Measurements from ENCODE around the gene NEDD9.

Gene NEDD9

DNA sequence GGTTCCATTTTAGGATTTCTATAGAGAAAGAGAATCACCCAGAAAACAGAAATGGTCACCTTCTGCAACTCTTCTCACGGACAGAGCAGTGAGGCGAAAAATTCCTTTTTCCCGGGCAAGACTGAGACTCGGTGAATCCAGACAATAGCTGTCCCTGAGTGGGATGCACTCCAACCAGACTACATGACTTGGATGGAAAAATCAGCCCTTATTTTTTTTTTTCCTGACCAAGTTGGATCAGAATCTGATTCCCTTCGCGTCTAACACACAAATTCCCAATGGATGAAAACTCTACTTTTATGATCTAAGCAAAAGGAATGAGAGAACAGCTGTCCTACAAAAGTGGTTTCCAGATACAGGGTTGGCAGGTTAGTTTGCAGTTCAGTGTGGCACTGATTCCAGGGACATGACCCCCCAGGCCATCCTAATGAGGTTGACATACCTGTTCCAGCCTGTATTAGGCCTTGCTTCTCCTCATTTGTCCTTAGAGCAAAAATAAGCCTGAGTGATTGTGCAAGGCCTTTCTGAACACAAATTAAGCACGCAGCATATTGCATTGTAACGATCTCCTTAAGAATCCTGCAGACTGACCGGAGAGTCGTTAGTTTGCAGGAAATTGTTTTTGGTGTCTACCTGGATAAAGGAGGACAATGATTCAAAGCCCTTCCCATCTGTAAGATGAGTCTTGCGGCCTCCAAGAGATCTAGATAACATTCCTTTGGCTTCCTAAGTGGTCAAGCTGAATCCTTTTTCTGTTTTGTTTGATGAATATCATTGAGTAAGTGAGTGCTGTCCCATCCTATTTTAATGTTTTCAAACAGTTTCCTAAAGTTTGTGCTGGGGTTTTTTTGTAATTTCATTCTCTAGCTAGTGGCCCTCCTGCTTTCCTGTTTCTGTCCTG is 1.5 kb upstream of the NEDD9 start:
- TF ChIP-seq CTCF (IDR thresholded peaks at IDR 0.05) (no peak), ZFX (IDR thresholded peaks at IDR 0.05; ENCODE audit: borderline replicate concordance) (no peak)
- 0 out of 2 replicates have a peak overlapping the region, but pooled peaks have one; percentile 89 for H3K27ac ChIP-seq

DNA sequence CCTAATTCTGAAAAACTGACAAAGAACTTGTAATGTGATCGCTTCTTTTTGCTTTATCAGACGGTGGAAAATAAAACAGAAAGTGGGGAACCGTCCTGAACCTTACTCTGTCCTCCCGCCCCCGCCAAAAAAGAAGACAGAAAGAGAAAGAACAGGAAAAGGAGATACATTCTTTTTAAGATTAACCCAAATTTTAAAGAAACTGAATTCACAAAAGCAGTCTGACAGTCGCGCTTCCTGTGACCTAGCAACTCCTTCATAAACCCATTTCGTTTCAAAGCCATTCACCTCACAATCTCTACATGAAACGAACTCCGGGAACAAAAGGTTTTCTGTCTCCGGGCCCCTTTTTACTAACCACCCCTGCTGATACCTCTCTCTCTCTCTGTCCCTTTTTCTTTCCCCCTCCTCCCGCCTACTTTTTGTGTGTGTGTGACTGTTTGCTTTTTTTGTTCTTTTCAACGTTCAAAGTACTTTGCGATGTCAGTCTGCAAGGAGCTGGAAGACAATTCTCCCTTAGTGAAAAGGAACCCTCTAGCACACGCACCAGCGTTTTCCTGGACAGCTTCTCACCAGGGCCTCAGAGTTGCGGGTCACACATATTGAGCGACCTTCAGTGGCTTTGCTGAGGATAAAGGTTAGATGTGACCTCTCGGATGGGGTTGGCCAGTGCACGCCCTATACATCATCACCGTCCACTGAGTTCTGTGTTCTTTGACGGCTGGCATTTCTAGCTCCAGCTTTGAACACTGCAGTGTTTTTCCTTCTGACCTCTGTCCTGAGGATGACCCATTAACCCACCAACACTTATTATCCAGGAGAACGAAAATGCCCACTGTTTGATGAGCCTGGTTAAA is 530 bp upstream of the NEDD9 start:
- H3K27ac ChIP-seq: peak overlapping the region; percentile 89
- TF ChIP-seq ZFX (IDR thresholded peaks at IDR 0.05; ENCODE audit: borderline replicate concordance) (no peak), CTCF (IDR thresholded peaks at IDR 0.05) (no peak)

DNA sequence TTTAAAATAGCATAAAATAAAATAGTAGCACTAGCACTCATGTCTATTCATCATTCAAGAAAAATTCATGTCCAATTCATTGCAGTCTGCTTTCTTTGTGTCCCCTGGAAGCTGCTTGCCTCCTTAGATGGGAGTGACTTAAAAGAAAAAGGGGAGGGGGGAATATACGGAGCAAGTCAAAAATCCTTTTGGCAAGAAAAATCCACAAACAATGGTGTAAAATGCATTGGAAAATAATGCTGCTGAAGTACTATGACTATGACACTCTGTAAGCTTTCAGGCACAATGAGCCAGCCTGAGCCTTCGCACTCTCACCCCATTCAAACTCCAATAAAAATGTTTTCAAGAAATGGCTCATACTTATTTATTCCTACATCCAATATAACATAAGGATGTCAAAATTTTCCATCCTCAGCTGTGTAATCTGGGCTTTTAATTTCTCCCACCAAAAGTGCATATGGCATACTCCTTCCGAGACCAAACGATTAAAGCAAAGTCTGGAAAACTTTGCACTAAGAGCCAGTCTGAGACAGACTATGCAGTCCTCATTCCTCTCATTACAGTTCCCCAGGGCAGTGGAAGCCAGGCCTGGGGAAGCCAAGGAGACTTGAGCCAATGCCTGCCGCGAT is 790 bp downstream of the NEDD9 start:
- TF ChIP-seq CTCF (IDR thresholded peaks at IDR 0.05): no peak
- TF ChIP-seq ZFX (IDR thresholded peaks at IDR 0.05; ENCODE audit: borderline replicate concordance): no peak
- peak overlapping the region; percentile 89 for H3K27ac ChIP-seq

DNA sequence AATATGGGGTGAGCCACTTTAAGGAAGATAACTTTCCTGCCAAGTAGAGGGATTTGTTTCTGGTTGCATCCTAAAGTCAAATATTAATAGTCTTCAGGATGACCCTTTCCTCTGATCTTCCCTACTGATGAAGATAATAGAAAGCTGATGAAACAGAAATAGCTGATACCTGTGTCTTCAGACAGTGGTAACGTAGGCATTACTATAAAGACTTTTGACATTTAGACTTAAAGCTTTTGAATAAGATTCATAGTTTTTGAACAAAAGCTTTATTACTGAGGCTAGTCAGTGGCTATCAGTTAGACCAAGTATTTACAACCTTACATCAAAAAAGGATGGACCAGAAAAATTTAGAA is 1.4 kb downstream of the NEDD9 start:
- no peak for TF ChIP-seq CTCF (IDR thresholded peaks at IDR 0.05)
- TF ChIP-seq ZFX (IDR thresholded peaks at IDR 0.05; ENCODE audit: borderline replicate concordance): no peak

DNA sequence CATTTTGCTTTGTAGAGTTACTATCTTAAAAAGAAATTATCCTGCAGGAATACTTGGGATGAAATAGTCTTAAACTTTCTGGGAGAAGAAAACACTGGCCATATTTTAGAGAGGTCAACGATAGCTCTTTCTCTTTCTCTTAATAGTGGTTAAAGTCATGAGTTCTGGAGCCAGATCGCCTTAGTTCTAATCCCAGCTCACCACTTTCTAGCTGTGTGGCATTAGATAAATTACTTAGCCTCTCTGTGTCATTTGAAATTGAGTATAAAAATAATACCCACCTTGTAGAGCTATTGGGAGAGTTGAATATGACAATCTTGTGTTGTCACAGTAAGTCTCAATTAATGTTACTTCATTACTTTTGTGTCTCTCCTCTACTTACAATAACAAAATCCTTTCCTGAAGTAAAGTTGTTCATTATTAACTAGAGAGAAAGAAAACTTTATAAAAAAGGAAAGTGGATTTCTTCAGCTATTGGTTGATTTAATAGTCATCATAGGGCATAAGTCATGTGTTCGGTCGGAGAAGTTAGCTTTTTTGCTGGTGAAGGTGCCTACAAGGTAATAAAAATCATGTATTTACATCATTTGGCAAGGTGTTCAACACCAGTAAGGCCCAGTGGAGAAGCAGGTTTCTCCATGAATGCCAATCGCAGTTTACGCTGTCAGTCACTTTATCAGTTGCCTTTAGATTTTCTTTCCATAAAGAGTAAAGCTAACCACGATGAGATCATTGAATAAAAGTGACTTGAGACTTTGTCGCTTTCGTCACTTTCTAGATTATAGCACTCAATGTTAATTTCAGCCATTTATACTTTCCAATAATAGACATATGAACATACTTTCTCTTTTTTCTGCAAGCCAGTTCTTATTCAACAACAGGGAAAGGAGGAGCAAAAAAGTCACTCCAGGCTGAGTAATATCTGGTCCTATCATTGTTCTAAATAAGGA is 2.0 kb downstream of the NEDD9 start:
- peak overlapping the region; percentile 89 for H3K27ac ChIP-seq
- no peak for TF ChIP-seq ZFX (IDR thresholded peaks at IDR 0.05; ENCODE audit: borderline replicate concordance)
- TF ChIP-seq CTCF (IDR thresholded peaks at IDR 0.05): no peak

More for the DNA sequence above, 1.4 kb downstream of the NEDD9 start:
- H3K27ac ChIP-seq: peak overlapping the region; percentile 89

DNA sequence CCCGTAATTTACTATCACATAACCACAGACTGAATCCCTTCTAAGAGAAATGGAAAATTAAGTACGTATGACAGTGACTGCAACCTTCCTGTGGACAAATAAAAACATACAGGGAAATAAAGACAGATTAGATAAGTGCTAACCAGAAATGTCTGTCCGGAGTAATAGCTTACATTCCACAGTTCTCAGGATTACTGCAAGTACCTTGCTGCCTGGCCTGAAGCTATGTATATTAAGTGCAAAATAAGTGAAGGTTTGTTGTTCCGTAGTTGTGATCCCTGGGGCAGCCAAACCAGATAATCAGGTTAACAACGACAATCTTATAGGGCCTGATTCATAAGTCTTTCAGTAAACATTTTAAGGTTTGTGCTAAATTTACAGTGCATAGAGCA is 2.8 kb downstream of the NEDD9 start:
- no peak for TF ChIP-seq ZFX (IDR thresholded peaks at IDR 0.05; ENCODE audit: borderline replicate concordance)
- no peak for TF ChIP-seq CTCF (IDR thresholded peaks at IDR 0.05)
- peak overlapping the region; percentile 37 for H3K27ac ChIP-seq
